Fibroblast of lung (primary cell): Measurements from ENCODE around the gene TBXAS1. TPM values are rescaled to one million over a fixed set of nuclear protein-coding genes. Genes with fewer than 3 reads are reported as not detected.

Experiments used
- DNase-seq, 2 donors: peaks; one replicate each; pipeline versions ENCODE4 v3.0.0 to v3.0.0-alpha.2; 2010; ENCODE audit warnings: low read depth in 2 of 2
- H2AFZ ChIP-seq: 2 replicates; pipeline ENCODE4 v1.5.1; 2012; ENCODE audit warnings: low read length, control low read depth, inconsistent platforms
- H3K27ac ChIP-seq: 2 replicates; pipeline ENCODE4 v1.5.1; 2011; ENCODE audit warnings: low read length, control low read depth; ENCODE audit not compliant: insufficient read depth
- H3K27me3 ChIP-seq: 2 replicates; pipeline ENCODE4 v1.5.1; 2011; ENCODE audit warnings: mild to moderate bottlenecking, low read length; ENCODE audit not compliant: control insufficient read depth, insufficient read depth
- H3K36me3 ChIP-seq: 2 replicates; pipeline ENCODE4 v1.5.1; 2011; ENCODE audit warnings: low read length; ENCODE audit not compliant: control insufficient read depth, insufficient read depth
- H3K4me1 ChIP-seq: 2 replicates; pipeline ENCODE4 v1.5.1; 2011; ENCODE audit warnings: low read length; ENCODE audit not compliant: control insufficient read depth, insufficient read depth; ENCODE audit errors: extremely low read depth
- H3K4me2 ChIP-seq: 2 replicates; pipeline ENCODE4 v1.5.1; 2011; ENCODE audit warnings: low read length, control low read depth; ENCODE audit not compliant: insufficient read depth; ENCODE audit errors: extremely low read depth
- H3K4me3 ChIP-seq, 4 experiments: fragments of 200-600 bp in 1 of 4; sonication (generic) in 1 of 4; replicated peaks in 1 of 4; 2 replicates each; pipeline ENCODE4 v1.5.1; 2011 to 2016; ENCODE audit warnings: low read length in 4 of 4, low read depth in 3 of 4, mild to moderate bottlenecking in 3 of 4, control low read depth in 2 of 4, inconsistent platforms in 1 of 4, mixed read lengths in 1 of 4; ENCODE audit not compliant: insufficient read depth in 1 of 4; ENCODE audit errors: control extremely low read depth in 1 of 4
- H3K79me2 ChIP-seq: 2 replicates; pipeline ENCODE4 v1.5.1; 2012; ENCODE audit warnings: mild to moderate bottlenecking, low read length, inconsistent platforms; ENCODE audit not compliant: control insufficient read depth, insufficient read depth
- H3K9ac ChIP-seq: 2 replicates; pipeline ENCODE4 v1.5.1; 2011; ENCODE audit warnings: mild to moderate bottlenecking, low read length, control low read depth; ENCODE audit not compliant: insufficient read depth
- H3K9me3 ChIP-seq: 2 replicates; pipeline ENCODE4 v1.5.1; 2012; ENCODE audit warnings: low read depth, low read length; ENCODE audit not compliant: control insufficient read depth, insufficient read depth
- H4K20me1 ChIP-seq: 2 replicates; pipeline ENCODE4 v1.5.1; 2011; ENCODE audit warnings: low read length; ENCODE audit not compliant: control insufficient read depth, insufficient read depth; ENCODE audit errors: extremely low read depth
- EZH2 ChIP-seq: IDR thresholded peaks from 2 replicates; pipeline ENCODE4 v1.5.1; 2012; ENCODE audit warnings: low read length, control low read depth, mild to moderate bottlenecking; ENCODE audit errors: missing control alignments
- polyA plus RNA-seq, 2 donors: library from polyadenylated mRNA; depleted of rRNA in 1 of 2; stranded (reverse) in 1 of 2; unstranded in 1 of 2; fragments of >200 nt; gene quantifications; 2 replicates each; pipeline ENCODE4 v1.2.1, GENCODE V29; 2011 to 2012; ENCODE audit warnings: missing spikeins in 1 of 2
- total RNA-seq: library from RNA; depleted of rRNA; stranded (reverse); fragments of >200 nt; gene quantifications from 2 replicates; pipeline ENCODE4 v1.2.1, GENCODE V29; 2014
- TF ChIP-seq, protein P1 (sequence below), 2 donors: IDR thresholded peaks in 1 of 2; conservative IDR thresholded peaks in 1 of 2; 1 replicate in 1 of 2; 2 replicates in 1 of 2; pipeline ENCODE4 v1.5.1; 2011 to 2012; ENCODE audit warnings: low read length in 2 of 2, control low read depth in 1 of 2, inconsistent platforms in 1 of 2, low read depth in 1 of 2, mild to moderate bottlenecking in 1 of 2

The TBXAS1 gene
- total and polyA plus RNA-seq, 2 donors (not counting 1 experiment from before 2014, with no cell fraction given): 1.5 to 2.1 TPM

DNA sequence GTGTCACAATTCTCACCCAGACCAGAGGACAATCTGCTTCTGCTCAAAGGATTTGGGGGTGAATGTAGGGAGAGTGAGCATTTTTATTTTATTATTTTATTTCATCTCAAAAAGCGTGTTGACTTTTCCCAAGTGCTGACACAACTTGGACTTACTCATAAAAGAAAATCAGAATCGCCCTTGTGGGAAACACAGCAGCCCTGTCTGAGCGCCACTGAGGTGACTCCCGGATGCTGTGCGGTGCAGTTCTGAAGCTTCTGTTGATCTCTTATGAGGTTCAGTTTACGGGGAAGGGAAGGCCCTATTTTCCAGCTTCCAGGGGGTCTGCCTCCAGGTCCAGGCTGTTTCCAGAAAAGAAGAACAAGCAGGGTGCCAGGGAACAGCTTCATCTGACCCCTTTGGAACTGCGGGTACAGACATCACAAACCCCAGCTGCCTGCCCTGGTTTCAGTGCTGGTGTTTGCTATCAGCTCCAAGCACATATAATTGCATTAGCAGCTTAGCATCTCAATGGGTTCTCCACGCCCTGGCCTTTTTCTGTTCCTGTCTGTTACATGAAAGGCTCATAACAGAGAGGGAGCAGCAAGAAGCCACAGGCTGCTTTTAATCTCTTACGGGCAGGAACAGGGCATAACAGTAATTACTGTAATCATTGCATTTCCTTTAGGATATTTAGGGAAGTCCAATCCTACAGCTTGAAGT lies 181.3 kb downstream of the TBXAS1 start:
- H2AFZ ChIP-seq: no peak overlapping the region
- no peaks in the 10 kb centered on the region for H3K36me3 ChIP-seq
- H3K9ac ChIP-seq: no peak overlapping the region
- no peaks in the 10 kb centered on the region for H3K79me2 ChIP-seq
- no peaks in the 10 kb centered on the region for H3K9me3 ChIP-seq
- H3K4me1 ChIP-seq: no peaks in the 10 kb centered on the region
- DNase-seq: no peak
- TF ChIP-seq, protein P1, sequence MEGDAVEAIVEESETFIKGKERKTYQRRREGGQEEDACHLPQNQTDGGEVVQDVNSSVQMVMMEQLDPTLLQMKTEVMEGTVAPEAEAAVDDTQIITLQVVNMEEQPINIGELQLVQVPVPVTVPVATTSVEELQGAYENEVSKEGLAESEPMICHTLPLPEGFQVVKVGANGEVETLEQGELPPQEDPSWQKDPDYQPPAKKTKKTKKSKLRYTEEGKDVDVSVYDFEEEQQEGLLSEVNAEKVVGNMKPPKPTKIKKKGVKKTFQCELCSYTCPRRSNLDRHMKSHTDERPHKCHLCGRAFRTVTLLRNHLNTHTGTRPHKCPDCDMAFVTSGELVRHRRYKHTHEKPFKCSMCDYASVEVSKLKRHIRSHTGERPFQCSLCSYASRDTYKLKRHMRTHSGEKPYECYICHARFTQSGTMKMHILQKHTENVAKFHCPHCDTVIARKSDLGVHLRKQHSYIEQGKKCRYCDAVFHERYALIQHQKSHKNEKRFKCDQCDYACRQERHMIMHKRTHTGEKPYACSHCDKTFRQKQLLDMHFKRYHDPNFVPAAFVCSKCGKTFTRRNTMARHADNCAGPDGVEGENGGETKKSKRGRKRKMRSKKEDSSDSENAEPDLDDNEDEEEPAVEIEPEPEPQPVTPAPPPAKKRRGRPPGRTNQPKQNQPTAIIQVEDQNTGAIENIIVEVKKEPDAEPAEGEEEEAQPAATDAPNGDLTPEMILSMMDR (conservative IDR thresholded peaks at IDR 0.05 in 1 of 2, IDR thresholded peaks at IDR 0.05 in 1 of 2; ENCODE audit: low read depth in 1 of 2, low read length in 2 of 2): no peak
- no peak for TF ChIP-seq EZH2
- no peak overlapping the region for H3K27ac ChIP-seq
- H3K27me3 ChIP-seq: no peaks in the 10 kb centered on the region
- H3K4me3 ChIP-seq: no peak overlapping the region
- no peak overlapping the region for H3K4me2 ChIP-seq
- H4K20me1 ChIP-seq: no peaks in the 10 kb centered on the region

DNA sequence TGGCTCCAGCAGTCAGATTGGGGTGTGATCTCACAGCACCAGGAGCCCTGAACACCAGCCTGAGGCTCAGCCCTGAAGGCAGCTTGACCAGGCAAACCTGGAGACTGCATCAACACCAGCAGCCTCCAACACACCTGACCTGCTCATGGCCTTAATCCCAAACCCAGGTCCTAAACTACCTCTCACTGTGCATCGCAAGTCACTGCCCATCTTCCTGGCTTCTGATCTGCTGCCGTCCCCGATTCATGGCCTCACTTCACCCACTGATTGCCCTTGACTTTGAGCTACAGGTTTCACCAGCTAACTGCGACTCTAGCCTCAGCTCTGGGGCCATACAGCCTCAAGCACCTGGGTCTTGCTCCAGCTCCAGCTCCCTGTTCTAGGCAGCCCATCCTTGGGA lies 184.6 kb downstream of the TBXAS1 start:
- Histone ChIP-seq H3K9ac (no peak overlapping the region), H3K27ac (no peak overlapping the region), H2AFZ (no peak overlapping the region), H3K79me2 (no peaks in the 10 kb centered on the region), H3K9me3 (no peaks in the 10 kb centered on the region), H3K4me2 (no peak overlapping the region), H3K27me3 (no peaks in the 10 kb centered on the region), H3K4me1 (no peaks in the 10 kb centered on the region), H4K20me1 (no peaks in the 10 kb centered on the region), H3K36me3 (no peaks in the 10 kb centered on the region), H3K4me3 (no peak overlapping the region)
- no peak for DNase-seq
- TF ChIP-seq, protein P1 (conservative IDR thresholded peaks at IDR 0.05 in 1 of 2, IDR thresholded peaks at IDR 0.05 in 1 of 2; ENCODE audit: low read depth in 1 of 2, low read length in 2 of 2): no peak
- TF ChIP-seq EZH2: no peak

DNA sequence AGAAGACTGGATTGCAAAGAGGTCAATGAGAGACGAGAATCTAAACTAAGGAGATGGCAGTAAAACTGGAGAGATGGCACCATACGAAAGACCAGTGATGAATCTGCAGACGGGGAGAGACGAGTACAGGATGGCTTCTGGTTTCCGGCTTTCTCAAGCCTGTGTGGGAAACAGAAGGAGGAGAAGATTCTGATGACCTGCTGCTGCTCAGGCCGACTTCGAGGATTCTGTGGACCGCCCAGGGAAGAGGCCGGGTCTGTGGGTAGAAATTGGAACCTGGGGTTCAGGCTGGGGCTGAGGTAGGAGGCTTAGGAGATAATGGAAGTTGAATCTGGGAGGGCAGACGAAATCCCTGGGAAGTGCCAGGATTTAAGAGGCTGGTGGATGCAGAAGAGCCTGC lies 185.1 kb downstream of the TBXAS1 start:
- Histone ChIP-seq H3K36me3 (no peaks in the 10 kb centered on the region), H3K9me3 (no peaks in the 10 kb centered on the region), H3K27me3 (no peaks in the 10 kb centered on the region), H2AFZ (no peak overlapping the region), H4K20me1 (no peaks in the 10 kb centered on the region), H3K27ac (no peak overlapping the region), H3K9ac (no peak overlapping the region), H3K4me1 (no peaks in the 10 kb centered on the region), H3K4me3 (no peak overlapping the region), H3K79me2 (no peaks in the 10 kb centered on the region), H3K4me2 (no peak overlapping the region)
- no peak for DNase-seq
- TF ChIP-seq EZH2: no peak
- TF ChIP-seq, protein P1 (conservative IDR thresholded peaks at IDR 0.05 in 1 of 2, IDR thresholded peaks at IDR 0.05 in 1 of 2; ENCODE audit: low read depth in 1 of 2, low read length in 2 of 2): no peak
